ENCODE data around the gene UGT1A10.

UGT1A10 gene

DNA sequence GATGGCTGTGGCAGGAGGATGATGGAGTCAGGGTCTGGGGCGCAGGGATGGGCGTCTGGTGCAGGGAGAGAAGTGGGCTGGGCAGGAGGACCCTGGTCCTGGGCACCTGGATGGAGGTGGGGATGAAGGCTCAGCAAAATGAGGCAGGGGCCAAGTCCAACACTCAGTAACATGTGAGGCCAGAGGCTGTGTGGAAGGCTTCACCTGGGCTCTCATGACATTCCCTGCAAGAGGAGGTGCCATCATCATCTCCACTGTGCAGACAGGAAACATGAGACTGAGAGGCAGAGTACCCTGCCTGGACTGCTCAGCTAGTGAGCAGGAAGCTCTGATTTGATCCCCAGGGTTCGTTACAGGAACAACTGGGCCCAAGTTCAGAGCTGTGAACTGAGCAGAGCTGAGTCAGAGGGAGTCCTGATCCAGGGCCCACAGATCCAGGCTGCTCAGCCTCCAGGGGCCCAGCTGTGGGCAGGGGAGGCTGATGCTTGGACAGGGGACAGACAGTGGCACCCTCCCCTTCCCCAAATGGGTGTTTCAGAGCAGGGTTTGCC lies 181.2 kb downstream of the UGT1A10 start:
- TF ChIP-seq, protein P1, sequence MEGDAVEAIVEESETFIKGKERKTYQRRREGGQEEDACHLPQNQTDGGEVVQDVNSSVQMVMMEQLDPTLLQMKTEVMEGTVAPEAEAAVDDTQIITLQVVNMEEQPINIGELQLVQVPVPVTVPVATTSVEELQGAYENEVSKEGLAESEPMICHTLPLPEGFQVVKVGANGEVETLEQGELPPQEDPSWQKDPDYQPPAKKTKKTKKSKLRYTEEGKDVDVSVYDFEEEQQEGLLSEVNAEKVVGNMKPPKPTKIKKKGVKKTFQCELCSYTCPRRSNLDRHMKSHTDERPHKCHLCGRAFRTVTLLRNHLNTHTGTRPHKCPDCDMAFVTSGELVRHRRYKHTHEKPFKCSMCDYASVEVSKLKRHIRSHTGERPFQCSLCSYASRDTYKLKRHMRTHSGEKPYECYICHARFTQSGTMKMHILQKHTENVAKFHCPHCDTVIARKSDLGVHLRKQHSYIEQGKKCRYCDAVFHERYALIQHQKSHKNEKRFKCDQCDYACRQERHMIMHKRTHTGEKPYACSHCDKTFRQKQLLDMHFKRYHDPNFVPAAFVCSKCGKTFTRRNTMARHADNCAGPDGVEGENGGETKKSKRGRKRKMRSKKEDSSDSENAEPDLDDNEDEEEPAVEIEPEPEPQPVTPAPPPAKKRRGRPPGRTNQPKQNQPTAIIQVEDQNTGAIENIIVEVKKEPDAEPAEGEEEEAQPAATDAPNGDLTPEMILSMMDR (IDR thresholded peaks at IDR 0.05; ENCODE audit: insufficient read depth, low read depth, low read length, missing control alignments), result no peak
- H3K4me3 ChIP-seq (ENCODE audit: low read depth, low read length), result no peak overlapping the region
- no peak for DNase-seq (ENCODE audit: low read depth)

DNA sequence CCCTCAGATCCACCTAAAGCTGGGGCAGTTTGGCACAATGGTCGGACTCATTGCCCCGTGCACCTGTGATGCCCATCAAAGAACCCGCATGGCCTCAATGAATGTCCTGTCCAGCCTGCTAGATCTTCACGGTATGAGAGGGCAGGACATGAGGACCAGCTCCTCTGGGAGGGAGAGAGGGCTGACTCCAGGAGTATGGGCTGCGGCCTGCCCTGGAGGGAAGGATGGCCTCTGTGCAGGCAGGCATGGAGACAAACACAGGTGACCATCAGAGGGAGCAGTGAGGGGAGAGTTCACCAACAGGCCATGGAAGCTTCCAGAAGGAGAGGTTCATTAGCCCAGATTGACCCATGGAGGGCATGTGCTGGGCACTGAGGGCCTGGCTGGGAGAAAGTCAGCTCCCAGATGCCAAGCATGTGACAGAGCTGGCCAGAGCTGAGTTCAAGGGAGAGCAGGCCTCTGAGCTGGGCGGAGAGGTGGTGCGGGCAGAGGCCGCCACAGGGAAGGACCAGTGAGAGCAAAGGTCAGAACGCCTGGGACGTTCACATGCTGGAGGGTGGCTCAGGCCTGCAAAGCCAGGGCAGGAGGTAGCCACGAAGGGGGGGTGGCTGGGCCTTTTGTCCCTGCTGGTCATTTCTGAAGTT lies 181.9 kb downstream of the UGT1A10 start:
- no peak overlapping the region for H3K4me3 ChIP-seq (ENCODE audit: low read depth, low read length)
- TF ChIP-seq, protein P1 (IDR thresholded peaks at IDR 0.05; ENCODE audit: insufficient read depth, low read depth, low read length, missing control alignments), result no peak
- DNase-seq (ENCODE audit: low read depth), result no peak

DNA sequence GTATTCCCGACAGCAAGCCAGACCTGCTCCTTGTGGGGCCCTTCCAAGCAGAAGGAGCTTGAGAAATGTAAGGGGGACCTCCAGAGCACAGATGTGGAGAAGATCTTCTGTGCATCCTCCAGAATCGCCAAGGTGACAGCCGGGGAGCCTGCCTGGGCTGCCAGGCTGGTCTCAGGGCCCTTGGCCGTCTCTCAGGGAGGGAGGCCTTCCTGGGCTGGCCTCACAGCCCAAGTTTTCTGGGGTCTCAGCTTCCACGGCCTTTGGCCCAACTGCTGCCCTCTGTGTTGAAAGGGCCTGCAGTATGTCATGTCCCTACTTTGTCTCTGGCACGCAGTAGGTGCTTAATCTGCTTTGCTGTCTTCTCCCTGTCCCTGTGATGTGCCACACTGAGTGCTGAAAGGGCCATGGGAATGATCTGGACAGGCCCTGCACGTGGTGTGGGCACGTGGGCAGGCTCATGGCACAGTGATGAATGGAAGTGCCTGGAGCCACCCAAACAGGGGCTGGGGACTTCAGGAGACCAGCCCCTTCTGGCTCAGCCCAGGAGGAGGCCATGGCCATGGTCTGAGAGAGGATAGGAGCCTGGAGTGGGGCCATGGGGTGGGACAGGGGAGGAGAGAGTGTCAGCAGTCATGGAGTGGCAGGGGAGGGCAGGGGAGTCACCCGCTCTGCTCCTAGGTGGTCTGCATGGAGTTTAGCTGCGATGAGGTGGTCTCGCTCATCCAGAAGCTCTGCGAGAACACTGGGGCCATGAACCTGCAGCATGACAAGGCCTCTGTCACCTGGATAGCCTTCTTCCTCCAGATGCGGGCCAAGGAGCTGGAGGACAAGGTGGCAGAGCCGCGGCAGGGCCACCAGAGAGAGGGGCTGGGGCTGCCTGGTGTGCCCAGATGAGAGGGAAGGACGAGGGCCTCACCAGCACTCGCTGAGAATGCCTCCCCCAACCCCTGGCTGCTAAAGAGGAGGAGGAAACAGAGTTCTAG lies 182.7 kb downstream of the UGT1A10 start:
- no peak for DNase-seq (ENCODE audit: low read depth)
- TF ChIP-seq, protein P1 (IDR thresholded peaks at IDR 0.05; ENCODE audit: insufficient read depth, low read depth, low read length, missing control alignments), result no peak
- H3K4me3 ChIP-seq (ENCODE audit: low read depth, low read length), result no peak overlapping the region

DNA sequence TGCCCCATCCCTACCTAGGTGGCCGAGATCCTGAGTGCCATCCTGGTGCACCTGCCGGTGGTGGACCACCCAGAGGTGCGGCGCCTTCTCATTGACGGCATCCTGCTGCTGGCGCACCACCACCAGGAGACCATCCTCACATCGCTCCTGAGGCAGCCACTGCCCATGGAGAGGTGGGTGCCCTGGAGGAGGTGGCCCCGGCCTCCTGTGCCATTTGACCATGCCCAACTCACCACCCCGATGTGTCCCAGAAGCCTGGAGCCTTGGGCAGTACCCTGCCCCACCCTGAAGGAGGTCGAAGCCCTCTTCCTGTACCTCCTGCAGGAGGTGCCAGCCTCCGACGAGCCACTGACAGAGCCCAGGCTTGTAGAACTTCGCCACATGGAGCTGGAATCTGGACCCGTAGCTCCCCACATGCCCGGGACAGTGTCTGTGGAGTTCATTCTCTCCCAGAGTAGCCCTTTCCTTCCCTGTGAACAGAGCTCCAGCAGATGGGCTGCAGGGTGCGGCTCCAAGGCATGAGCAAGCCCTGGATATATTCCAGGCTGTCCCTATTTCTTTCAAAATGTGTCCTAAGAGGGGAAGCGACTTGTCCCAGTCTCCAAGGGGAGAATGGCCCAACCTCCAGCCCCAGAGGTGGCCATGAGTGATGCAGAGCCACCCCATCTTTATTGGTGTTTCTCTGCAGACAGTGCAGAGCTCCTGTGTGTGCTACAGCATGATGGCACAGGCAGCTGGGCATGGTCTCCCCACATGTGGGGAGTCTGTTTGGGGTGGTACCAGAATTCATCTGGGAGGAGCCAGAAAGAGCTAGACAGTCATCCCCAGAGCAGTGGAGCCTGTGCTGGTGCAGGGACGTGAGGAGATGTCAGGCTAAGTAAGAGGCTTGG lies 183.9 kb downstream of the UGT1A10 start:
- TF ChIP-seq, protein P1 (IDR thresholded peaks at IDR 0.05; ENCODE audit: insufficient read depth, low read depth, low read length, missing control alignments), result no peak
- H3K4me3 ChIP-seq (ENCODE audit: low read depth, low read length), result no peak overlapping the region
- no peak for DNase-seq (ENCODE audit: low read depth)

DNA sequence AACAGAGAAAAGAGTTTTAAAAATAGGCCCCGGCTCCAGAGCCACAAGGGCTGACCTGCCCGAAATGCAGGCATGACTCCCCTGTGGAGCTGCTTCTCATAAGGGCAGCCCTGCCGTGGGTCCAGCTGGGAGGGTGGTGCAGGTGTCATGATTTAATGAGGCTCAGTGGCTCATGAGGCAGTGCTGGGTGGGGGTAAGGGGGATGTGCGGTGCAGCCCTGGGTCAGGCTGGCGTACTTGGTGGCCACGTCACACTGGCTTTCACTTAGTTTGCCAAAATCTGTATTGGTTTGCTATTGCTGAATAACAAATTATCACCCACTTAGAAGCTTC lies 184.5 kb downstream of the UGT1A10 start:
- no peak overlapping the region for H3K4me3 ChIP-seq (ENCODE audit: low read depth, low read length)
- TF ChIP-seq, protein P1 (IDR thresholded peaks at IDR 0.05; ENCODE audit: insufficient read depth, low read depth, low read length, missing control alignments), result no peak
- no peak for DNase-seq (ENCODE audit: low read depth)

DNA sequence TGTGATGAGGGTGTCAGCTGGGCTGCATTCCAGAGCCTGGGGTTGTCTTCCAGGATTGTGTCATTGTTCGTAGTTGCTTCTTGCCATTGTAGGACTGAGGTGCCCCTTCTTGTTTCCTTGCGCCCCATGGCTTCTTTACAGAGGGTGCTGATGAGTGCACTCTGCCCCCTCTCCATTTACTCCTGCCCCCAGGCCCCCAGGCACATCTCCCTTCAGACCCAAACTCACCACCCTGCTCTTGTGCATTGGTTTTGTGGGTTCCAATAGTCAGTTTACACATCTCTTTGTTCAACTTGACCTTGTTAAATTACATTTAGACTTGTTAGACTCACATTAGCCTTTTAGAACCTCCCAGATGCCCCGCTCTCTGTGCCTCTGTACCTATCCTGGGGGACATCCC lies 184.9 kb downstream of the UGT1A10 start:
- no peak for DNase-seq (ENCODE audit: low read depth)
- TF ChIP-seq, protein P1 (IDR thresholded peaks at IDR 0.05; ENCODE audit: insufficient read depth, low read depth, low read length, missing control alignments), result no peak
- no peak overlapping the region for H3K4me3 ChIP-seq (ENCODE audit: low read depth, low read length)

Data from GM12865 (cell line).